Measurements from ENCODE around the gene LIX1. TPM values are rescaled to one million over a fixed set of nuclear protein-coding genes. Genes with fewer than 3 reads are reported as not detected.

LIX1 gene
- total RNA-seq, 4 donors from 2014 or later: under 0.01 TPM; not detected in 2

- peaks cover 0 to 18% (median 2%) of the 10 kb centered on the region in 4 donors for H3K9me3 ChIP-seq
- peaks cover 0 to 8% (median 0%) of the 10 kb centered on the region in 4 donors for H3K4me1 ChIP-seq
- TF ChIP-seq EP300 (IDR thresholded peaks at IDR 0.05) (no peak), POLR2A (IDR thresholded peaks at IDR 0.05) (no peak), CTCF (IDR thresholded peaks at IDR 0.05) (peak; percentile 76 to 88 (median 79))
- peak in 1 of 2 donors; percentile 81 for DNase-seq (ENCODE audit: low spot score in 2 of 2)
- no peak overlapping the region for H3K27ac ChIP-seq
- WGBS, 2 donors: 26 to 27% methylated on average over 4 of the region's 4 CpGs
- H3K4me3 ChIP-seq: no peak overlapping the region
- peaks cover 0 to 60% (median 5%) of the 10 kb centered on the region in 3 donors for H3K36me3 ChIP-seq
- H3K27me3 ChIP-seq: no peaks in the 10 kb centered on the region
These were observed 19.6 kb upstream of the LIX1 start for GRCh38 chr5:97162045-97162444.

DNA sequence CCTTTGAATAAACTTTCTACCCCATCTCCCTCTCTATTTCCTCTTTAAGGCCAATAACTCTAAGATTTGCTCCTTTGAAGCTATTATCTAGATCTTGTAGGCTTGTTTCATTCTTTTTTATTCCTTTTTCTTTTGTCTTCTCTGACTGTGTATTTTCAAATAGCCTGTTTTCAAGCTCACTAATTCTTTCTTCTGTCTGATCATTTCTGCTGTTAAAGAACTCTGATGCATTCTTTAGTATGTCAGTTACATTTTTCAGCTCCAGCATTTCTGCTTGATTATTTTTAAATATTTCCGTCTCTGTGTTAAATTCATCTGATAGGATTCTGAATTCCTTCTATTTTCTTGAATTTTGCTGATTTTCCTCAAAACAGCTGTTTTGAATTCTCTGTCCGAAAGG, 15.3 kb upstream of the LIX1 start:
- no peak overlapping the region for H3K4me3 ChIP-seq
- H3K9me3 ChIP-seq: peaks cover 0 to 19% (median 2%) of the 10 kb centered on the region in 4 donors
- peaks cover 0 to 5% (median 0%) of the 10 kb centered on the region in 4 donors for H3K4me1 ChIP-seq
- TF ChIP-seq CTCF (IDR thresholded peaks at IDR 0.05) (no peak), POLR2A (IDR thresholded peaks at IDR 0.05) (no peak), EP300 (IDR thresholded peaks at IDR 0.05) (no peak)
- no peak overlapping the region for H3K27ac ChIP-seq
- peaks cover 0 to 40% (median 0%) of the 10 kb centered on the region in 3 donors for H3K36me3 ChIP-seq
- 94 to 98% methylated on average over 2 of the region's 2 CpGs for WGBS, 2 donors
- no peaks in the 10 kb centered on the region for H3K27me3 ChIP-seq
- DNase-seq (ENCODE audit: low spot score in 2 of 2): no peak

GRCh38 chr5:97151370-97151769, 9.0 kb upstream of the LIX1 start:
- Histone ChIP-seq H3K9me3 (no peaks in the 10 kb centered on the region), H3K4me1 (no peaks in the 10 kb centered on the region), H3K36me3 (no peaks in the 10 kb centered on the region), H3K4me3 (no peak overlapping the region), H3K27ac (no peak overlapping the region), H3K27me3 (no peaks in the 10 kb centered on the region)
- TF ChIP-seq CTCF (IDR thresholded peaks at IDR 0.05): no peak
- no peak for TF ChIP-seq POLR2A (IDR thresholded peaks at IDR 0.05)
- no peak for TF ChIP-seq EP300 (IDR thresholded peaks at IDR 0.05)
- no peak for DNase-seq (ENCODE audit: low spot score in 2 of 2)
- WGBS, 2 donors: 87 to 94% methylated on average over 3 of the region's 3 CpGs

DNA sequence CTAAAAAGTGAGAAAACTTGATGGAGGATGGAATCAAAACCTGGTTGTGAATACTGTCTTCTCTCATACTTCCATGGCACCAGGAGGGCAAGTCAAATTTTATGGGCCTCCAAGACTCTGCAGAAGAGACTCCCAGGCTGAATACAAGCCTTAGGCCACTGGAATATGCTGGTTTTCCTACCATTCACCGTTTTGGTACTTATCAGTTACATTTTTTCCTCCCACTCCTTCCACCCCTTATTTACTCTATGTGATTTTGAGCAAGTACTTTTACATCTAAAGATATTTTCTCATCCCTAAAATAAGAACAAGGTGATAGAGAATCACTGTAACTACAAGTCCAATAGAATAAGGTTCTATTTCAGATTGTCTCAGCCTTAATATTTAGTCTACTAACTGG, 8.0 kb upstream of the LIX1 start:
- H3K36me3 ChIP-seq: no peaks in the 10 kb centered on the region
- H3K9me3 ChIP-seq: no peaks in the 10 kb centered on the region
- TF ChIP-seq POLR2A (IDR thresholded peaks at IDR 0.05): no peak
- no peak for TF ChIP-seq EP300 (IDR thresholded peaks at IDR 0.05)
- TF ChIP-seq CTCF (IDR thresholded peaks at IDR 0.05): no peak
- H3K4me3 ChIP-seq: no peak overlapping the region
- WGBS, 2 donors: 54 to 67% methylated on average over 1 of the region's 1 CpG
- no peaks in the 10 kb centered on the region for H3K4me1 ChIP-seq
- no peak overlapping the region for H3K27ac ChIP-seq
- DNase-seq (ENCODE audit: low spot score in 2 of 2): no peak
- H3K27me3 ChIP-seq: no peaks in the 10 kb centered on the region

- WGBS, 2 donors: 69 to 80% methylated on average over 2 of the region's 2 CpGs
- Histone ChIP-seq H3K36me3 (no peaks in the 10 kb centered on the region), H3K9me3 (no peaks in the 10 kb centered on the region), H3K27me3 (no peaks in the 10 kb centered on the region), H3K4me1 (no peaks in the 10 kb centered on the region), H3K27ac (no peak overlapping the region), H3K4me3 (no peak overlapping the region)
- TF ChIP-seq POLR2A (IDR thresholded peaks at IDR 0.05) (no peak), EP300 (IDR thresholded peaks at IDR 0.05) (no peak), CTCF (IDR thresholded peaks at IDR 0.05) (no peak)
- no peak for DNase-seq (ENCODE audit: low spot score in 2 of 2)
These were observed 7.3 kb upstream of the LIX1 start for GRCh38 chr5:97149709-97150108.
